ENCODE data around the gene CIT. TPM values are rescaled to one million over a fixed set of nuclear protein-coding genes. Genes with fewer than 3 reads are reported as not detected.

Gene CIT
- total RNA-seq, 4 donors from 2014 or later, result 6.1 to 20.3 (median 10.0) TPM

GRCh38 chr12:119686355-119686754 is 190.8 kb downstream of the CIT start:
- TF ChIP-seq POLR2A (IDR thresholded peaks at IDR 0.05), result no peak
- no peak for TF ChIP-seq EP300 (IDR thresholded peaks at IDR 0.05)
- TF ChIP-seq CTCF (IDR thresholded peaks at IDR 0.05), result no peak
- no peak for TF ChIP-seq POLR2AphosphoS5 (IDR thresholded peaks at IDR 0.05)
- Histone ChIP-seq H3K9me3 (no peaks in the 10 kb centered on the region), H3K4me1 (peaks cover 8% of the 10 kb centered on the region), H3K36me3 (peaks cover 8% of the 10 kb centered on the region), H3K4me3 (no peak overlapping the region), H3K27ac (no peak overlapping the region), H3K27me3 (no peaks in the 10 kb centered on the region)
- 72% methylated on average over 12 of the region's 12 CpGs for WGBS
- no peak for DNase-seq (ENCODE audit: low spot score in 2 of 2)

DNA sequence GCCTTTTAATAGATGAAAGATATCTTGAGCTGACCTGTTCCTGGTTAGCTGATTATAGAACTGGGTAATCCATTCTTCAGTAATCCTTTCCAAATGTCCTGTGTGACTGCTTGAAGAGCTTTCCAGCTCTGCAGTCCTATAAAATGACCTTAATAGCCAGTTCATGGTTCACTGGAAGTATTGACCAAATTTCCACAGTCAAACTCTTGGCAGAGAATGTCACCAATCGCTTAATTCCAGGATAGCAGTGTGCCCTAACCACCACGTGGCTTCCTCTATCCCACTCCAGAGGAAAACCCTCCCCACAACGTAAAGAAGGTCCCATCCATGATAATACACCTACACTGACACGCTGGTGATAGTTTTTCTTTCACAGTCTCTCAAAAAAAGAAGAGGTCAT is 191.7 kb downstream of the CIT start:
- Histone ChIP-seq H3K4me1 (peaks cover 8% of the 10 kb centered on the region), H3K27me3 (no peaks in the 10 kb centered on the region), H3K36me3 (peaks cover 18% of the 10 kb centered on the region), H3K27ac (no peak overlapping the region), H3K9me3 (no peaks in the 10 kb centered on the region), H3K4me3 (no peak overlapping the region)
- no peak for DNase-seq (ENCODE audit: low spot score in 2 of 2)
- TF ChIP-seq POLR2AphosphoS5 (IDR thresholded peaks at IDR 0.05), result no peak
- 83% methylated on average over 4 of the region's 4 CpGs for WGBS

GRCh38 chr12:119684711-119685369 is 192.3 kb downstream of the CIT start:
- H3K4me3 ChIP-seq, result no peak overlapping the region
- 56% methylated on average over 10 of the region's 10 CpGs for WGBS
- DNase-seq (ENCODE audit: low spot score in 2 of 2), result no peak
- H3K4me1 ChIP-seq, result peaks cover 8% of the 10 kb centered on the region
- no peaks in the 10 kb centered on the region for H3K27me3 ChIP-seq
- no peak overlapping the region for H3K27ac ChIP-seq
- H3K9me3 ChIP-seq, result no peaks in the 10 kb centered on the region
- TF ChIP-seq EP300 (IDR thresholded peaks at IDR 0.05) (no peak), CTCF (IDR thresholded peaks at IDR 0.05) (no peak), POLR2A (IDR thresholded peaks at IDR 0.05) (no peak), POLR2AphosphoS5 (IDR thresholded peaks at IDR 0.05) (no peak)
- peaks cover 23% of the 10 kb centered on the region for H3K36me3 ChIP-seq

- TF ChIP-seq POLR2AphosphoS5 (IDR thresholded peaks at IDR 0.05), result no peak
- no peak for TF ChIP-seq POLR2A (IDR thresholded peaks at IDR 0.05)
- no peak for TF ChIP-seq CTCF (IDR thresholded peaks at IDR 0.05)
- TF ChIP-seq EP300 (IDR thresholded peaks at IDR 0.05), result no peak
- no peak for DNase-seq (ENCODE audit: low spot score in 2 of 2)
- Histone ChIP-seq H3K4me1 (peaks cover 8% of the 10 kb centered on the region), H3K27ac (no peak overlapping the region), H3K27me3 (no peaks in the 10 kb centered on the region), H3K36me3 (peaks cover 33% of the 10 kb centered on the region), H3K9me3 (no peaks in the 10 kb centered on the region), H3K4me3 (no peak overlapping the region)
- 76% methylated on average over 3 of the region's 3 CpGs for WGBS
Observed at GRCh38 chr12:119683816-119684215, 193.3 kb downstream of the CIT start.

GRCh38 chr12:119683413-119683812 is 193.7 kb downstream of the CIT start:
- Histone ChIP-seq H3K27ac (no peak overlapping the region), H3K4me3 (no peak overlapping the region), H3K9me3 (no peaks in the 10 kb centered on the region), H3K4me1 (peaks cover 8% of the 10 kb centered on the region), H3K36me3 (peaks cover 37% of the 10 kb centered on the region), H3K27me3 (no peaks in the 10 kb centered on the region)
- TF ChIP-seq POLR2A (IDR thresholded peaks at IDR 0.05) (no peak), CTCF (IDR thresholded peaks at IDR 0.05) (no peak), POLR2AphosphoS5 (IDR thresholded peaks at IDR 0.05) (no peak), EP300 (IDR thresholded peaks at IDR 0.05) (no peak)
- WGBS, result 78% methylated on average over 6 of the region's 6 CpGs
- DNase-seq (ENCODE audit: low spot score in 2 of 2), result no peak

Data from suprapubic skin (tissue), 4 donors.